MM.1S (cell line): ENCODE measurements around the gene LARGE1.

Source experiments
- CTCF ChIP-seq: fragments of 300-600 bp; sonication (generic); IDR thresholded peaks from 2 replicates; pipeline ENCODE4 v1.5.1; 2016; ENCODE audit warnings: antibody characterized with exemption, low read length, mixed read lengths
- EZH2 ChIP-seq: fragments of 300-600 bp; sonication (generic); optimal IDR thresholded peaks from 2 replicates; pipeline ENCODE3; 2017; ENCODE audit warnings: low read depth, mild to moderate bottlenecking, antibody characterized with exemption, low read length, mixed read lengths
- EZH2phosphoT487 ChIP-seq: fragments of 300-600 bp; sonication (generic); IDR thresholded peaks from 2 replicates; pipeline ENCODE4 v1.6.1; 2018; ENCODE audit warnings: antibody characterized with exemption, low read length

GRCh38 chr22:33542722-33543121 is 377.6 kb downstream of the LARGE1 start:
- TF ChIP-seq CTCF (no peak), EZH2 (no peak), EZH2phosphoT487 (no peak)
